Measurements from ENCODE around the gene FER1L5.

GRCh38 chr2:96701636-96702035 is 59.1 kb downstream of the FER1L5 start:
- TF ChIP-seq, protein P1, sequence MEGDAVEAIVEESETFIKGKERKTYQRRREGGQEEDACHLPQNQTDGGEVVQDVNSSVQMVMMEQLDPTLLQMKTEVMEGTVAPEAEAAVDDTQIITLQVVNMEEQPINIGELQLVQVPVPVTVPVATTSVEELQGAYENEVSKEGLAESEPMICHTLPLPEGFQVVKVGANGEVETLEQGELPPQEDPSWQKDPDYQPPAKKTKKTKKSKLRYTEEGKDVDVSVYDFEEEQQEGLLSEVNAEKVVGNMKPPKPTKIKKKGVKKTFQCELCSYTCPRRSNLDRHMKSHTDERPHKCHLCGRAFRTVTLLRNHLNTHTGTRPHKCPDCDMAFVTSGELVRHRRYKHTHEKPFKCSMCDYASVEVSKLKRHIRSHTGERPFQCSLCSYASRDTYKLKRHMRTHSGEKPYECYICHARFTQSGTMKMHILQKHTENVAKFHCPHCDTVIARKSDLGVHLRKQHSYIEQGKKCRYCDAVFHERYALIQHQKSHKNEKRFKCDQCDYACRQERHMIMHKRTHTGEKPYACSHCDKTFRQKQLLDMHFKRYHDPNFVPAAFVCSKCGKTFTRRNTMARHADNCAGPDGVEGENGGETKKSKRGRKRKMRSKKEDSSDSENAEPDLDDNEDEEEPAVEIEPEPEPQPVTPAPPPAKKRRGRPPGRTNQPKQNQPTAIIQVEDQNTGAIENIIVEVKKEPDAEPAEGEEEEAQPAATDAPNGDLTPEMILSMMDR (IDR thresholded peaks at IDR 0.05) = no peak
- no peak for TF ChIP-seq POLR2AphosphoS5 (IDR thresholded peaks at IDR 0.05)
- TF ChIP-seq POLR2A (IDR thresholded peaks at IDR 0.05) = no peak
